Measurements from ENCODE around the gene PWWP2B. TPM values are rescaled to one million over a fixed set of nuclear protein-coding genes. Genes with fewer than 3 reads are reported as not detected.
A peak's percentile ranks its signal among the peaks of the same experiment; 100 is the strongest.

The PWWP2B gene
- total RNA-seq, 1 donor from 2014 or later, result 27.1 TPM

- no peaks in the 10 kb centered on the region for H3K27me3 ChIP-seq (ENCODE audit: control insufficient read depth, insufficient read depth, low read length)
- no peaks in the 10 kb centered on the region for H3K36me3 ChIP-seq (ENCODE audit: control insufficient read depth, insufficient read depth, low read length)
- DNase-seq (ENCODE audit: low read depth), result no peak
- no peak for TF ChIP-seq CTCF (IDR thresholded peaks at IDR 0.05; ENCODE audit: insufficient read depth, low read length, poor library complexity, severe bottlenecking)
- H3K4me3 ChIP-seq (ENCODE audit: low read depth, low read length), result no peak overlapping the region
These were observed 44.0 kb downstream of the PWWP2B start for GRCh38 chr10:132440791-132441565.

DNA sequence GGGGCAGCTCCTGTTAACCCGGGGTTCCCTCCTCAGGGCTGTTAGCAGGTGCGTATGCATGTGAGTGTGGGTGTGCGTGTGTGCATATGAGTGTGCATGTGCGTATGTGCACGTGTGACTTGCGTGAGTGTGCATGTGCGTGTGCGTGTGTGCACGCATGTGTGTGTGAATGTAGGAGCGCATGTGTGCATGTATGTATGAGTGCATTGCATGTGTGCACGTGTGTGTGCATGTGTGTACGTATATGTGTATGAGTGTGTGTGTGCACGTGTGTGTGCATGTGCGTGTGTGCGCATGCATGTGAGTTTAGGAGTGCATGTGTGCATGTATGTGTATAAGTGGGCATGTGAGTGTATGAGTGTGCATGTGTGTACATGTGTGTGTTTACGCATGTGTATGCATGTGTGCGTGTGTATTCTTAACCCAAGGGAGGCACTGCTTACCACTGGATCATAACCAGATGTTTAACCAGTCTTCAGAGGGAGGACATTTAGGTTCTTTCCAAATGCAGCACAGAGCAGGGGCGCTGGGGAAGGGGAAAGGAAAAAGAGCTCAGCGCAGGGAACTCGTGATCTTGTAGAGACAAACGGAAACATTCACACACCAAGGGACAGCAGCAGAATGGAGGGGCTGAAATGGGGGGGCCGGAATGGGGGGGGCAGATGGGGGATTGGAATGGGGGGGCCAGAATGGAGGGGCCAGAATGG is 45.0 kb downstream of the PWWP2B start:
- H3K4me3 ChIP-seq (ENCODE audit: low read depth, low read length), result no peak overlapping the region
- no peaks in the 10 kb centered on the region for H3K36me3 ChIP-seq (ENCODE audit: control insufficient read depth, insufficient read depth, low read length)
- H3K27me3 ChIP-seq (ENCODE audit: control insufficient read depth, insufficient read depth, low read length), result no peaks in the 10 kb centered on the region
- no peak for DNase-seq (ENCODE audit: low read depth)
- TF ChIP-seq CTCF (IDR thresholded peaks at IDR 0.05; ENCODE audit: insufficient read depth, low read length, poor library complexity, severe bottlenecking), result no peak

- no peak for DNase-seq (ENCODE audit: low read depth)
- H3K36me3 ChIP-seq (ENCODE audit: control insufficient read depth, insufficient read depth, low read length), result no peaks in the 10 kb centered on the region
- H3K4me3 ChIP-seq (ENCODE audit: low read depth, low read length), result no peak overlapping the region
- TF ChIP-seq CTCF (IDR thresholded peaks at IDR 0.05; ENCODE audit: insufficient read depth, low read length, poor library complexity, severe bottlenecking), result no peak
- no peaks in the 10 kb centered on the region for H3K27me3 ChIP-seq (ENCODE audit: control insufficient read depth, insufficient read depth, low read length)
These were observed 45.6 kb downstream of the PWWP2B start for GRCh38 chr10:132442636-132443035.

- TF ChIP-seq CTCF (IDR thresholded peaks at IDR 0.05; ENCODE audit: insufficient read depth, low read length, poor library complexity, severe bottlenecking), result peak; percentile 68
These were observed 46.6 kb downstream of the PWWP2B start for GRCh38 chr10:132443605-132443982.

DNA sequence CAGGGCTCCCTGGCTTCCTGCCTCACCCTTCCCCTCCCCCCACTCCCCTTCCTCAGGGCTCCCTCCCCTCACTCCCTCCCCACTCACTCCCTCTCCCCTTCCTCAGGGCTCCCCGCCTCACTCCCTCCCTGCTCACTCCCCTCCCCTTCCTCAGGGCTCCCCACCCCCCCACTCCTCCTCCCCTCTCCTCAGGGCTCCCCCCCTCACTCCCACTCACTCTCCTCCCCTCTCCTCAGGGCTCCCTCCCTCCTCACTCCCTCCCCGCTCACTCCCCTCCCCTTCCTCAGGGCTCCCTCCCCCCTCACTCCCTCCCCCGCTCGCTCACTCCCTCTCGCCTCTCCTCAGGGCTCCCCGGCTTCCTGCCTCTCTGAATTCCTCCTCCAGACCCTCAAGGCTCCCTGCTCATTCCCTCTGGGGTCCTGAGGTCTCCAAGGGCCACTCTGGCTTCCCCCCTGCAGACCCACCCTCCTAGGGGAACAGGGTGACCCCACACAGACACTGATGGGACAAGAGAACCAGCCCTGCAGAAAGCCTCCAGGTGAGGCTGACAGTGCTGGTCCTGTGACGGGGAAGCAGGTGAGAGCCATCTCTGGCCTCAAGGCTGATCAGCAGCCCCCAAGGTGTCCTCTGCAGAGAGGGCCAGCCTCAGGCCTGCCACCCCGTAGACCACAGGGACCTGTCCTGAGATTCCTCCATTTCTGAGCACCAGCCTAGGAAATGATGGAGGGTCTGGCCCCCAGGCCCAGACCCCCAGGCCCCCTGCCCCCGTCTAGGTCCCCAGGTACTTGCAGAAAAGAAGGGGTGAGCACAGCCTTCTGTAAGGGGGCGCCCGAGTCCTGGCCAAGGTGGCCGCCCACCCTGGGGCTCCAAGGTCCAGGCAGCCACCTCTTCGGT is 47.2 kb downstream of the PWWP2B start:
- Histone ChIP-seq H3K27me3 (ENCODE audit: control insufficient read depth, insufficient read depth, low read length) (no peaks in the 10 kb centered on the region), H3K36me3 (ENCODE audit: control insufficient read depth, insufficient read depth, low read length) (no peaks in the 10 kb centered on the region), H3K4me3 (ENCODE audit: low read depth, low read length) (no peak overlapping the region)
- no peak for DNase-seq (ENCODE audit: low read depth)
- no peak for TF ChIP-seq CTCF (IDR thresholded peaks at IDR 0.05; ENCODE audit: insufficient read depth, low read length, poor library complexity, severe bottlenecking)

More at GRCh38 chr10:132443605-132443982, 46.6 kb downstream of the PWWP2B start:
- no peak for DNase-seq (ENCODE audit: low read depth)
- no peaks in the 10 kb centered on the region for H3K27me3 ChIP-seq (ENCODE audit: control insufficient read depth, insufficient read depth, low read length)
- H3K4me3 ChIP-seq (ENCODE audit: low read depth, low read length), result no peak overlapping the region
- H3K36me3 ChIP-seq (ENCODE audit: control insufficient read depth, insufficient read depth, low read length), result no peaks in the 10 kb centered on the region

All from kidney epithelial cell (primary cell).